ACC112 (cell line): ENCODE data around the gene CD99L2.

Experiments used
- H2AFZ ChIP-seq: fragments of 200-600 bp; sonication (generic); one replicate; pipeline ENCODE4 v1.6.0; 2017; ENCODE audit warnings: antibody characterized with exemption, low read length; ENCODE audit not compliant: unreplicated experiment
- H3K27ac ChIP-seq: fragments of 200-600 bp; sonication (generic); 2 replicates; pipeline ENCODE4 v1.5.1; 2014; ENCODE audit warnings: low read depth, mild to moderate bottlenecking, antibody characterized with exemption, low read length, moderate library complexity
- H3K27me3 ChIP-seq: fragments of 200-600 bp; sonication (generic); 2 replicates; pipeline ENCODE4 v1.6.1; 2014; ENCODE audit warnings: mild to moderate bottlenecking, antibody characterized with exemption, low read length, moderate library complexity, mixed read lengths; ENCODE audit not compliant: insufficient read depth
- H3K36me3 ChIP-seq: fragments of 200-600 bp; sonication (generic); 2 replicates; pipeline ENCODE4 v1.6.1; 2016; ENCODE audit warnings: mild to moderate bottlenecking, antibody characterized with exemption, low read length, moderate library complexity, mixed read lengths; ENCODE audit not compliant: insufficient read depth
- H3K4me1 ChIP-seq: fragments of 200-600 bp; sonication (generic); one replicate; pipeline ENCODE4 v1.6.1; 2016; ENCODE audit warnings: low read length, mixed read lengths; ENCODE audit not compliant: insufficient read depth, unreplicated experiment, control insufficient read depth
- H3K4me3 ChIP-seq: fragments of 200-600 bp; sonication (generic); 2 replicates; pipeline ENCODE4 v1.5.1; 2014; ENCODE audit warnings: mild to moderate bottlenecking, low read depth, low read length
- H3K79me2 ChIP-seq: fragments of 200-600 bp; sonication (generic); one replicate; pipeline ENCODE4 v1.6.0; 2016; ENCODE audit warnings: low read length; ENCODE audit not compliant: control insufficient read depth, unreplicated experiment, insufficient read depth

CD99L2 gene

GRCh38 chrX:150874448-150874847, 24.0 kb downstream of the CD99L2 start:
- Histone ChIP-seq H3K27ac (no peak overlapping the region), H3K4me3 (no peak overlapping the region), H3K4me1 (peaks cover 17% of the 10 kb centered on the region), H3K27me3 (no peaks in the 10 kb centered on the region), H3K36me3 (no peaks in the 10 kb centered on the region), H2AFZ (no peak overlapping the region), H3K79me2 (no peaks in the 10 kb centered on the region)

- H3K36me3 ChIP-seq, result no peaks in the 10 kb centered on the region
- peaks cover 17% of the 10 kb centered on the region for H3K4me1 ChIP-seq
- no peak overlapping the region for H3K27ac ChIP-seq
- no peaks in the 10 kb centered on the region for H3K79me2 ChIP-seq
- no peak overlapping the region for H3K4me3 ChIP-seq
- H2AFZ ChIP-seq, result no peak overlapping the region
- H3K27me3 ChIP-seq, result no peaks in the 10 kb centered on the region
Observed at GRCh38 chrX:150873616-150874015, 24.9 kb downstream of the CD99L2 start.

GRCh38 chrX:150872773-150873336, 25.6 kb downstream of the CD99L2 start:
- H3K79me2 ChIP-seq, result no peaks in the 10 kb centered on the region
- no peak overlapping the region for H3K27ac ChIP-seq
- no peak overlapping the region for H2AFZ ChIP-seq
- H3K36me3 ChIP-seq, result no peaks in the 10 kb centered on the region
- no peak overlapping the region for H3K4me3 ChIP-seq
- peaks cover 17% of the 10 kb centered on the region for H3K4me1 ChIP-seq
- H3K27me3 ChIP-seq, result no peaks in the 10 kb centered on the region

- H2AFZ ChIP-seq, result no peak overlapping the region
- H3K27me3 ChIP-seq, result no peaks in the 10 kb centered on the region
- H3K4me3 ChIP-seq, result no peak overlapping the region
- peaks cover 17% of the 10 kb centered on the region for H3K4me1 ChIP-seq
- no peaks in the 10 kb centered on the region for H3K79me2 ChIP-seq
- no peaks in the 10 kb centered on the region for H3K36me3 ChIP-seq
- 0 out of 2 replicates have a peak overlapping the region, but pooled peaks have one; percentile 16 for H3K27ac ChIP-seq
Observed at GRCh38 chrX:150871341-150871811, 27.1 kb downstream of the CD99L2 start.

GRCh38 chrX:150870487-150871340, 27.8 kb downstream of the CD99L2 start:
- Histone ChIP-seq H2AFZ (no peak overlapping the region), H3K27ac (0 out of 2 replicates have a peak overlapping the region, but pooled peaks have one; percentile 16), H3K36me3 (no peaks in the 10 kb centered on the region), H3K4me1 (peaks cover 17% of the 10 kb centered on the region), H3K27me3 (no peaks in the 10 kb centered on the region), H3K79me2 (no peaks in the 10 kb centered on the region), H3K4me3 (no peak overlapping the region)

GRCh38 chrX:150870029-150870428, 28.4 kb downstream of the CD99L2 start:
- H3K79me2 ChIP-seq, result no peaks in the 10 kb centered on the region

GRCh38 chrX:150869450-150869849, 29.0 kb downstream of the CD99L2 start:
- H3K79me2 ChIP-seq, result no peaks in the 10 kb centered on the region
- H3K4me1 ChIP-seq, result peaks cover 17% of the 10 kb centered on the region
- no peak overlapping the region for H3K27ac ChIP-seq
- no peak overlapping the region for H3K4me3 ChIP-seq
- no peak overlapping the region for H2AFZ ChIP-seq
- no peaks in the 10 kb centered on the region for H3K36me3 ChIP-seq
- H3K27me3 ChIP-seq, result no peaks in the 10 kb centered on the region

More at GRCh38 chrX:150870029-150870428, 28.4 kb downstream of the CD99L2 start:
- Histone ChIP-seq H3K27ac (no peak overlapping the region), H3K4me3 (no peak overlapping the region), H3K36me3 (no peaks in the 10 kb centered on the region), H3K27me3 (no peaks in the 10 kb centered on the region), H2AFZ (no peak overlapping the region), H3K4me1 (peaks cover 17% of the 10 kb centered on the region)

GRCh38 chrX:150868625-150869024, 29.8 kb downstream of the CD99L2 start:
- H3K79me2 ChIP-seq, result no peaks in the 10 kb centered on the region
- no peaks in the 10 kb centered on the region for H3K36me3 ChIP-seq
- no peaks in the 10 kb centered on the region for H3K27me3 ChIP-seq
- no peak overlapping the region for H2AFZ ChIP-seq
- no peak overlapping the region for H3K27ac ChIP-seq
- H3K4me3 ChIP-seq, result no peak overlapping the region
- H3K4me1 ChIP-seq, result peaks cover 13% of the 10 kb centered on the region

- Histone ChIP-seq H2AFZ (no peak overlapping the region), H3K36me3 (no peaks in the 10 kb centered on the region), H3K79me2 (no peaks in the 10 kb centered on the region), H3K4me1 (no peaks in the 10 kb centered on the region), H3K27ac (no peak overlapping the region), H3K27me3 (no peaks in the 10 kb centered on the region), H3K4me3 (no peak overlapping the region)
Observed at GRCh38 chrX:150864127-150864526, 34.3 kb downstream of the CD99L2 start.

GRCh38 chrX:150863191-150863590, 35.3 kb downstream of the CD99L2 start:
- Histone ChIP-seq H3K27me3 (no peaks in the 10 kb centered on the region), H3K79me2 (no peaks in the 10 kb centered on the region), H3K4me1 (no peaks in the 10 kb centered on the region), H2AFZ (no peak overlapping the region), H3K27ac (no peak overlapping the region), H3K4me3 (no peak overlapping the region), H3K36me3 (no peaks in the 10 kb centered on the region)

- Histone ChIP-seq H3K27me3 (no peaks in the 10 kb centered on the region), H3K4me3 (no peak overlapping the region), H3K36me3 (no peaks in the 10 kb centered on the region), H3K4me1 (no peaks in the 10 kb centered on the region), H3K27ac (no peak overlapping the region), H2AFZ (no peak overlapping the region), H3K79me2 (no peaks in the 10 kb centered on the region)
Observed at GRCh38 chrX:150857453-150857852, 41.0 kb downstream of the CD99L2 start.
